ENCODE data around the gene DDX25.
A peak's percentile ranks its signal among the peaks of the same experiment; 100 is the strongest.
"Not testable (repeated sequence)": the region's sequence is repeated elsewhere in the genome, so short reads cannot be mapped to it uniquely, and the experiment has no call there.

DDX25 gene

GRCh38 chr11:125904678-125905077, 370 bp downstream of the DDX25 start:
- DNase-seq (ENCODE audit: low read depth): no peak

- no peak for DNase-seq (ENCODE audit: low read depth)
These were observed 6.0 kb downstream of the DDX25 start for GRCh38 chr11:125910226-125910849.

- not testable (repeated sequence) for DNase-seq (ENCODE audit: low read depth)
These were observed 10.3 kb downstream of the DDX25 start for GRCh38 chr11:125914601-125915000.

GRCh38 chr11:125916683-125917347, 12.5 kb downstream of the DDX25 start:
- DNase-seq (ENCODE audit: low read depth): no peak

- no peak for DNase-seq (ENCODE audit: low read depth)
These were observed 14.0 kb downstream of the DDX25 start for GRCh38 chr11:125918140-125918840.

GRCh38 chr11:125921042-125921441, 16.7 kb downstream of the DDX25 start:
- DNase-seq (ENCODE audit: low read depth): no peak

- DNase-seq (ENCODE audit: low read depth): no peak
These were observed 17.8 kb downstream of the DDX25 start for GRCh38 chr11:125922156-125922555.

GRCh38 chr11:125923012-125923579, 18.8 kb downstream of the DDX25 start:
- peak; percentile 38 for DNase-seq (ENCODE audit: low read depth)

- DNase-seq (ENCODE audit: low read depth): no peak
These were observed 19.3 kb downstream of the DDX25 start for GRCh38 chr11:125923633-125924032.

GRCh38 chr11:125924384-125925007, 20.2 kb downstream of the DDX25 start:
- DNase-seq (ENCODE audit: low read depth): no peak

- DNase-seq (ENCODE audit: low read depth): no peak
These were observed 21.0 kb downstream of the DDX25 start for GRCh38 chr11:125925247-125925740.

GRCh38 chr11:125925804-125926203, 21.5 kb downstream of the DDX25 start:
- DNase-seq (ENCODE audit: low read depth): no peak

- DNase-seq (ENCODE audit: low read depth): no peak
These were observed 22.4 kb downstream of the DDX25 start for GRCh38 chr11:125926682-125927081.

GRCh38 chr11:125929445-125930075, 25.3 kb downstream of the DDX25 start:
- no peak for DNase-seq (ENCODE audit: low read depth)

- no peak for DNase-seq (ENCODE audit: low read depth)
These were observed 25.8 kb downstream of the DDX25 start for GRCh38 chr11:125930076-125930450.

- DNase-seq (ENCODE audit: low read depth): no peak
These were observed 26.8 kb downstream of the DDX25 start for GRCh38 chr11:125931116-125931515.

GRCh38 chr11:125931668-125932067, 27.4 kb downstream of the DDX25 start:
- no peak for DNase-seq (ENCODE audit: low read depth)

GRCh38 chr11:125932301-125932700, 28.0 kb downstream of the DDX25 start:
- DNase-seq (ENCODE audit: low read depth): no peak

GRCh38 chr11:125933030-125933813, 28.9 kb downstream of the DDX25 start:
- DNase-seq (ENCODE audit: low read depth): no peak

- DNase-seq (ENCODE audit: low read depth): no peak
These were observed 30.2 kb downstream of the DDX25 start for GRCh38 chr11:125934473-125934872.

- no peak for DNase-seq (ENCODE audit: low read depth)
These were observed 30.7 kb downstream of the DDX25 start for GRCh38 chr11:125935056-125935455.

Data from T follicular helper cell (primary cell).